22Rv1 (cell line): ENCODE measurements around the gene DDR2.

ENCODE experiments used
- H3K27ac ChIP-seq: fragments of 450-650 bp; 2 replicates; pipeline ENCODE4 v1.5.1; 2017
- ZFX ChIP-seq: fragments of 450-650 bp; IDR thresholded peaks from 2 replicates; pipeline ENCODE4 v1.6.1; 2017; ENCODE audit warnings: antibody characterized with exemption, borderline replicate concordance
- TF ChIP-seq, protein P1 (sequence below): fragments of 450-650 bp; IDR thresholded peaks from 2 replicates; pipeline ENCODE4 v1.5.1; 2017; ENCODE audit warnings: mild to moderate bottlenecking

DDR2 gene

DNA sequence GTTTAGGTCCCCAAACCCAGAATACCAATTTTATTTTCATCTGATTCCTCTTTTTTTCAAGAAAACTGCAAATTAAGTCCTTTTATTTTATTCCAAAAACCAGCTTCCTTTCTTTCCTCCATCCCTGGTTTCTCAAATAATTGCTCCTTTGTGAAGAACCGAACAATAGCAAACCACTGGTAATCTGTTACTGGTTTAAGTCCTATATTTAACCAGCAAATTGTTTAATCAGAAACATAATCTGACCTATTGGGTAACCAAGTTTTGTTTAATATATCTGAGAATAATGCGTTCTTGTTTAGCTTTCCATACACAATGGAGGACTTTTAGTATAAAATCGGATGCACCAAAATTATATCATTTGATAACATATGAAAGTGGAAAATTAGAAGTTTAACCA is 13.2 kb upstream of the DDR2 start:
- no peak for TF ChIP-seq ZFX
- TF ChIP-seq, protein P1, sequence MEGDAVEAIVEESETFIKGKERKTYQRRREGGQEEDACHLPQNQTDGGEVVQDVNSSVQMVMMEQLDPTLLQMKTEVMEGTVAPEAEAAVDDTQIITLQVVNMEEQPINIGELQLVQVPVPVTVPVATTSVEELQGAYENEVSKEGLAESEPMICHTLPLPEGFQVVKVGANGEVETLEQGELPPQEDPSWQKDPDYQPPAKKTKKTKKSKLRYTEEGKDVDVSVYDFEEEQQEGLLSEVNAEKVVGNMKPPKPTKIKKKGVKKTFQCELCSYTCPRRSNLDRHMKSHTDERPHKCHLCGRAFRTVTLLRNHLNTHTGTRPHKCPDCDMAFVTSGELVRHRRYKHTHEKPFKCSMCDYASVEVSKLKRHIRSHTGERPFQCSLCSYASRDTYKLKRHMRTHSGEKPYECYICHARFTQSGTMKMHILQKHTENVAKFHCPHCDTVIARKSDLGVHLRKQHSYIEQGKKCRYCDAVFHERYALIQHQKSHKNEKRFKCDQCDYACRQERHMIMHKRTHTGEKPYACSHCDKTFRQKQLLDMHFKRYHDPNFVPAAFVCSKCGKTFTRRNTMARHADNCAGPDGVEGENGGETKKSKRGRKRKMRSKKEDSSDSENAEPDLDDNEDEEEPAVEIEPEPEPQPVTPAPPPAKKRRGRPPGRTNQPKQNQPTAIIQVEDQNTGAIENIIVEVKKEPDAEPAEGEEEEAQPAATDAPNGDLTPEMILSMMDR = no peak
- no peak overlapping the region for H3K27ac ChIP-seq

DNA sequence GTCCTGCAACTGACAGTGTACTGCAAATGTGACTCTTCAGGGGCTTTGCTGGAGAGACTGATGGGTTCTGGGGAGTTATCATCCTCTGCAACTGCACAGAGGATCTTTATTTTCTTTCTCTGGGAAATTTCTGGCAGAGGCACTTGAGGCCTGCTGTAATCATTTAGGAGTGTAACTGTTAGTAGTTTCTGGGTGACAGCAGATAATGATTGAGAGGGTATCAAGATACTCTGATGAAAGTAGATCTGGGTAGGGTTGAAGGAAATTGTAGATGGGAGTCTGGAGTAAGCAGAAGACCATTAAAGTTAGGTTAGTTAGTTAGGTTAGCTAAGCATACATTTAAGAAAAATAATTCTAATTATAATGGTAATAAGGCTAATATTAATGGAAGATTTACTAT is 11.0 kb upstream of the DDR2 start:
- TF ChIP-seq, protein P1 = no peak
- TF ChIP-seq ZFX = no peak
- no peak overlapping the region for H3K27ac ChIP-seq

DNA sequence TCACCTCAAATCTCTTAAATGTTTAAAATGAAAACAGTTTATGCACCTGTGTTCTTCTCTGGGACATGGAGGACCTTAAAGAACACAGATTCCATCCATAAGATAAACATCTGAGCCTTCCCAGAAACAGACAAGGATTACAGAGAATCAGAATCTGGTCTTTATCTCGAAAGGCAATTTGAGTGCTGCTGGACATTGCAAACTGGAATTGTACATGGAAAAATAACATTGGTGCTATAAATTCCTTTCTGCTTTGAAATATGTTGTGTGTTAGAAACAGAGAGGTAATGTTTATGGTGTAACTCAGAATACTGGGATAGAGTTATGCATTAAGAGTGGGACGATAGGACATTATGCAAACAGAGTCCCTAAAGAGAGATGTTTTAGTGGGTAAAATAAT is 6.6 kb upstream of the DDR2 start:
- TF ChIP-seq, protein P1 = no peak
- no peak for TF ChIP-seq ZFX
- no peak overlapping the region for H3K27ac ChIP-seq

DNA sequence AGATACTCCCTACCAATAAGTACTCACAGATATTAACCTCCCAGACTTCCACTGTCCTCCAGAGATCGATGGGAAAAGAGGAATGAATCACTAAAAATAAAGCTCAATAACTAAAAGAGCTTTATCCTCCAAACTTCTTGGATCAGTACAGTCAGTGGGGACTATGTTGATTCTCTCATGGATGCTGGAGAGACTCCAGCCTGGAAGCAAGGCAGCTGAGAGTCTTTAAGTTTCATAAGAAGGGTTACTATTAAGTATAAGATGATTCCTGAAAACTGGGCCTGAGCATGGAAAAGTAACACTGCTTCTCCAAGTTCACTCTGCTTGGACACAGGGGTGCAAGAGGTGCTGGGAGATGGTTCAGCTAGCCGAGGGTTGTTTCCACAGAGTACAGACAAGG is 6.2 kb upstream of the DDR2 start:
- no peak for TF ChIP-seq ZFX
- TF ChIP-seq, protein P1 = no peak

DNA sequence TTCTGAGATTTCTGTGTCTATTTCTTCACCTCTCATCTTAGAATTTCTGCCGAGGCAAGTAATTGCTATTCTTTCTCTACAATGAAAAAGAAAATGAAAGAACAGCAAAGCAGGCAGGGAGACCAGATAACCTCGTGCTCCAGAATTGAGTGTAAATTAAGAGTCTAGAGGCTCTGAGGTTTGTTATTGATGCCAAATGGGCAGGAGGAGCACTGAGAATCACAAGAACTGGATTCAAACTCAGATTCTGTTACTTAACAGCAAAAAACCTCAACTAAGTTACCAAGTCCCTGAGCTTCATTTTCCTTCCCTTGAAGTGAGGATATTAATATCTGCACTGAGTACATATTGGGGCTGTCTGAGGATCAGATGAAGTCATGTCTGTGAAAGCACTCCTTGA is 5.5 kb upstream of the DDR2 start:
- TF ChIP-seq, protein P1 = no peak
- no peak for TF ChIP-seq ZFX
- no peak overlapping the region for H3K27ac ChIP-seq

More for the DNA sequence above, 6.2 kb upstream of the DDR2 start:
- H3K27ac ChIP-seq = no peak overlapping the region

DNA sequence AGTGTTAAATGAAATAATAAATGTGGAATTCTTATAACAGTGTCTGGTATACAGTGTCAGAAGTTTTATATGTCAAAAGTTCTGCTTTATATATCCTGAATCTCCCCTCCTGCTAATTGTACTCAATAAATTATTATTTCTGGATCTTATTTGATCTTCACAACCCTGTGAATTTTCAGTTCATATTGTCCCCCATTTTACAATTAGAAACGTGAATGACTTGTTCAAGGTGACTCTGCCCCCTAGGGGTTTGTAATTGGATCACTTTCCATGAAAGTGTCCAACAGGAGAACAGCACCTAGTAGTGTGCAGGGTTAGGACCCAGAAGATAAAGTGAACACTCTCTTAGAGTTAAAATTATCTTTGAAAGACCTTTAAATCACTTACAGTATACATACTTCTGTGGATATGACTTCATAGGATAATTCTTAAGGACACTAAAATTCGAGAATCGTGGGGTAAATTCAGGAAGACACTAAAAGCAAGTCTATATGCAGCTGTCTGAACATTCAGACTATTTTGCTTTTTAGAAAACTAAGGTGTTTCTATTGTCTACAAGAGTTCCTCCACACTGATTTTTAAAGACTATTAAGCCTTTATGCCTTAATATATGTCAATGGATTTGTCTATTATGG is 4.5 kb upstream of the DDR2 start:
- H3K27ac ChIP-seq = no peak overlapping the region
- TF ChIP-seq, protein P1 = peak; percentile 87
- no peak for TF ChIP-seq ZFX

DNA sequence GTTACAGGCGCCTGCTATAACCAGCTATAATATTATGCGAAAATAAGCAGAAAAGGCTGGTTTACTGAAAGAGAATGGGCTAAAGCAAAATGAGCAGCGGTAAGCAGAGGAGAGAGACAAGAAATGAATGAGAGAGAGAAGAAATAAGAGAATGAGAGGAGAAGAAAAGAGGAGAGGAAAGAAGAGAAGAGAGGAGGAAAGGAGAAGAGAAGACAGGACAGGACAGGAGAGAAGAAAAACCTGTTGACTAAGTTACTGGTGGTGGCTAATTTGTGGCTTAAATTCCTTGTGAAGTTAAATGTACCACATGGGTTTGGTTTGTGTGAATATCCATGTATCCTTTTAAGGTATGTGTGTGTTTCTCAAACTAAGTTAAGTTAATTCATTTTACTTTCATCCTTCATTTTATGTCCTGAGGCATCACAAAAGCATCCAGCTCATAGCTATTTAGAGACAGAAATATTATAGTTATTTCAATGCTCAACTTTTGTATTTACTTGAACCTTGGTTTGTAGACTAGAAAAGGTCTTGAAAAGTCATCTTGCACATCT is 3.1 kb upstream of the DDR2 start:
- no peak overlapping the region for H3K27ac ChIP-seq
- no peak for TF ChIP-seq ZFX
- TF ChIP-seq, protein P1 = no peak
